ENCODE data around the gene CTU2.

The CTU2 gene

GRCh38 chr16:88697116-88697830 lies 9.0 kb upstream of the CTU2 start:
- no peak for DNase-seq (ENCODE audit: low spot score)

GRCh38 chr16:88697831-88698615 lies 8.3 kb upstream of the CTU2 start:
- no peak for DNase-seq (ENCODE audit: low spot score)

GRCh38 chr16:88698646-88699045 lies 7.7 kb upstream of the CTU2 start:
- DNase-seq (ENCODE audit: low spot score): no peak

- no peak for DNase-seq (ENCODE audit: low spot score)
Measured at GRCh38 chr16:88699180-88699579, 7.1 kb upstream of the CTU2 start.

GRCh38 chr16:88700322-88700635 lies 6.0 kb upstream of the CTU2 start:
- no peak for DNase-seq (ENCODE audit: low spot score)

- peak; percentile 56 for DNase-seq (ENCODE audit: low spot score)
Measured at GRCh38 chr16:88700636-88701482, 5.4 kb upstream of the CTU2 start.

- no peak for DNase-seq (ENCODE audit: low spot score)
Measured at GRCh38 chr16:88701581-88702370, 4.5 kb upstream of the CTU2 start.

GRCh38 chr16:88702371-88703210 lies 3.7 kb upstream of the CTU2 start:
- no peak for DNase-seq (ENCODE audit: low spot score)

GRCh38 chr16:88703486-88704309 lies 2.6 kb upstream of the CTU2 start:
- DNase-seq (ENCODE audit: low spot score): no peak

GRCh38 chr16:88705076-88705684 lies 1.1 kb upstream of the CTU2 start:
- DNase-seq (ENCODE audit: low spot score): peak; percentile 46

- DNase-seq (ENCODE audit: low spot score): peak; percentile 58
Measured at GRCh38 chr16:88705801-88706228, 488 bp upstream of the CTU2 start.

- no peak for DNase-seq (ENCODE audit: low spot score)
Measured at GRCh38 chr16:88706965-88707826, 893 bp downstream of the CTU2 start.

GRCh38 chr16:88710556-88710955 lies 4.3 kb downstream of the CTU2 start:
- DNase-seq (ENCODE audit: low spot score): no peak

- DNase-seq (ENCODE audit: low spot score): no peak
Measured at GRCh38 chr16:88711750-88712340, 5.5 kb downstream of the CTU2 start.

GRCh38 chr16:88712362-88712979 lies 6.2 kb downstream of the CTU2 start:
- DNase-seq (ENCODE audit: low spot score): no peak

- no peak for DNase-seq (ENCODE audit: low spot score)
Measured at GRCh38 chr16:88713054-88713453, 6.8 kb downstream of the CTU2 start.

- DNase-seq (ENCODE audit: low spot score): peak; percentile 58
Measured at GRCh38 chr16:88713568-88714419, 7.5 kb downstream of the CTU2 start.
